Mesenchymal stem cell (in vitro differentiated cells and primary cell): Measurements from ENCODE around the gene INPP4A.
A peak's percentile ranks its signal among the peaks of the same experiment; 100 is the strongest.

Experiments
- DNase-seq: peaks from one replicate; pipeline ENCODE4 v3.0.0-alpha.2; 2013
- H2AFZ ChIP-seq: one replicate; pipeline ENCODE4 v1.6.1; 2013; ENCODE audit warnings: low read depth, mild to moderate bottlenecking, control low read depth, inconsistent platforms, low read length, moderate library complexity
- H2AK5ac ChIP-seq: 2 replicates; pipeline ENCODE4 v1.6.1; 2013; ENCODE audit warnings: low read length, moderate library complexity, mild to moderate bottlenecking, inconsistent platforms; ENCODE audit not compliant: severe bottlenecking
- H2BK120ac ChIP-seq: one replicate; pipeline ENCODE4 v1.6.1; 2013; ENCODE audit warnings: low read depth, mild to moderate bottlenecking, inconsistent platforms, low read length, moderate library complexity
- H2BK12ac ChIP-seq, 2 experiments: one replicate each; pipeline ENCODE4 v1.6.1; 2013; ENCODE audit warnings: inconsistent platforms in 2 of 2, low read length in 2 of 2, mild to moderate bottlenecking in 2 of 2, moderate library complexity in 2 of 2, control low read depth in 1 of 2
- H2BK15ac ChIP-seq: one replicate; pipeline ENCODE4 v1.6.1; 2013; ENCODE audit warnings: mild to moderate bottlenecking, low read depth, inconsistent platforms; ENCODE audit not compliant: poor library complexity, severe bottlenecking
- H2BK5ac ChIP-seq: 2 replicates; pipeline ENCODE4 v1.6.1; 2013; ENCODE audit warnings: low read depth, mild to moderate bottlenecking, low read length, control low read depth, inconsistent platforms; ENCODE audit not compliant: poor library complexity, severe bottlenecking
- H3K14ac ChIP-seq, 2 experiments: one replicate each; pipeline ENCODE4 v1.6.1; 2013; ENCODE audit warnings: inconsistent platforms in 2 of 2, low read length in 2 of 2, control low read depth in 1 of 2, mild to moderate bottlenecking in 1 of 2, moderate library complexity in 1 of 2
- H3K18ac ChIP-seq, 2 experiments: one replicate each; pipeline ENCODE4 v1.6.1; 2013; ENCODE audit warnings: inconsistent platforms in 2 of 2, low read length in 2 of 2, control low read depth in 1 of 2, low read depth in 1 of 2, mild to moderate bottlenecking in 1 of 2
- H3K23ac ChIP-seq, 2 experiments: one replicate each; pipeline ENCODE4 v1.6.1; 2013; ENCODE audit warnings: inconsistent platforms in 2 of 2, low read length in 2 of 2, mild to moderate bottlenecking in 2 of 2, moderate library complexity in 2 of 2, control low read depth in 1 of 2
- H3K27ac ChIP-seq: 2 replicates; pipeline ENCODE4 v1.5.1; 2013; ENCODE audit warnings: mild to moderate bottlenecking, moderate library complexity, low read length, control low read depth, inconsistent platforms; ENCODE audit not compliant: poor library complexity, severe bottlenecking
- H3K27me3 ChIP-seq, 2 experiments: 2 replicates each; pipeline versions ENCODE4 v1.6.1 to v1.7.0; 2013; ENCODE audit warnings: low read length in 2 of 2, mild to moderate bottlenecking in 2 of 2, moderate library complexity in 2 of 2, control low read depth in 1 of 2, inconsistent platforms in 1 of 2; ENCODE audit not compliant: control insufficient read depth in 1 of 2, insufficient read depth in 1 of 2
- H3K36me3 ChIP-seq, 2 experiments: 2 replicates each; pipeline versions ENCODE4 v1.6.1 to v1.7.0; 2013; ENCODE audit warnings: low read length in 2 of 2, control low read depth in 1 of 2, inconsistent platforms in 1 of 2, low read depth in 1 of 2, mild to moderate bottlenecking in 1 of 2; ENCODE audit not compliant: insufficient read depth in 2 of 2, control insufficient read depth in 1 of 2
- H3K4ac ChIP-seq, 2 experiments: one replicate each; pipeline ENCODE4 v1.6.1; 2013; ENCODE audit warnings: inconsistent platforms in 2 of 2, low read length in 2 of 2, mild to moderate bottlenecking in 2 of 2, moderate library complexity in 2 of 2, control low read depth in 1 of 2, low read depth in 1 of 2
- H3K4me1 ChIP-seq: 2 replicates; pipeline ENCODE4 v1.6.1; 2013; ENCODE audit warnings: low read depth, low read length, control low read depth; ENCODE audit not compliant: control insufficient read depth, insufficient read depth
- H3K4me2 ChIP-seq: 2 replicates; pipeline ENCODE4 v1.6.1; 2013; ENCODE audit warnings: low read length, mild to moderate bottlenecking, inconsistent platforms; ENCODE audit not compliant: poor library complexity, severe bottlenecking
- H3K4me3 ChIP-seq, 2 experiments: 2 replicates each; pipeline versions ENCODE4 v1.5.1 to v1.7.0; 2013; ENCODE audit warnings: low read length in 2 of 2, mild to moderate bottlenecking in 2 of 2, control low read depth in 1 of 2, low read depth in 1 of 2; ENCODE audit not compliant: insufficient read depth in 1 of 2
- H3K79me1 ChIP-seq: replicated peaks from 2 replicates; pipeline ENCODE4 v1.6.1; 2013; ENCODE audit warnings: mild to moderate bottlenecking, control low read depth, low read length, inconsistent platforms; ENCODE audit not compliant: poor library complexity, severe bottlenecking
- H3K9ac ChIP-seq: 2 replicates; pipeline ENCODE4 v1.7.0; 2013; ENCODE audit warnings: mild to moderate bottlenecking, low read length, moderate library complexity
- H3K9me3 ChIP-seq: 2 replicates; pipeline ENCODE4 v1.7.0; 2013; ENCODE audit warnings: mild to moderate bottlenecking, low read length; ENCODE audit not compliant: control insufficient read depth
- H4K8ac ChIP-seq: one replicate; pipeline ENCODE4 v1.6.1; 2013; ENCODE audit warnings: inconsistent platforms, mild to moderate bottlenecking, low read length, moderate library complexity
- H4K91ac ChIP-seq: one replicate; pipeline ENCODE4 v1.6.1; 2013; ENCODE audit warnings: mild to moderate bottlenecking, low read length, inconsistent platforms
- WGBS: methylation state at CpG from one replicate; pipeline ENCODE4 v1.1.7; 2013; ENCODE audit warnings: mixed read lengths; 5-methylcytosine and 5-hydroxymethylcytosine counted together

INPP4A gene

GRCh38 chr2:98606431-98606830 lies 161.8 kb downstream of the INPP4A start:
- WGBS: 93% methylated on average over 7 of the region's 7 CpGs
- no peak overlapping the region for H2BK5ac ChIP-seq

GRCh38 chr2:98607104-98607503 lies 162.4 kb downstream of the INPP4A start:
- H3K4ac ChIP-seq: no peak overlapping the region
- H2BK12ac ChIP-seq: no peak overlapping the region
- peak overlapping the region; percentile 100 for H3K9ac ChIP-seq
- H2BK120ac ChIP-seq: no peak overlapping the region
- H3K18ac ChIP-seq: no peak overlapping the region
- H2BK5ac ChIP-seq: no peak overlapping the region
- no peak overlapping the region for H2AFZ ChIP-seq
- no peak overlapping the region for H3K23ac ChIP-seq
- H4K8ac ChIP-seq: no peak overlapping the region
- H3K9me3 ChIP-seq: no peaks in the 10 kb centered on the region
- H3K14ac ChIP-seq: no peak overlapping the region
- H3K4me1 ChIP-seq: peaks cover 16% of the 10 kb centered on the region
- H3K27me3 ChIP-seq: no peaks in the 10 kb centered on the region
- DNase-seq: no peak
- peak overlapping the region in 1 of 2 experiments; percentile 82 for H3K4me3 ChIP-seq
- no peak overlapping the region for H3K27ac ChIP-seq
- H2BK15ac ChIP-seq: no peak overlapping the region
- peaks cover 5 to 38% of the 10 kb centered on the region in 2 experiments for H3K36me3 ChIP-seq
- H3K79me1 ChIP-seq: peaks cover 30% of the 10 kb centered on the region
- H3K4me2 ChIP-seq: peak overlapping the region; percentile 70
- H4K91ac ChIP-seq: no peak overlapping the region
- no peak overlapping the region for H2AK5ac ChIP-seq
- WGBS: 83% methylated on average over 4 of the region's 6 CpGs

More at GRCh38 chr2:98606431-98606830, 161.8 kb downstream of the INPP4A start:
- no peak overlapping the region for H3K4me2 ChIP-seq
- no peak for DNase-seq
- no peaks in the 10 kb centered on the region for H3K9me3 ChIP-seq
- H2AFZ ChIP-seq: no peak overlapping the region
- H3K23ac ChIP-seq: peak overlapping the region in 1 of 2 experiments; percentile 56
- no peak overlapping the region for H4K8ac ChIP-seq
- no peak overlapping the region for H3K14ac ChIP-seq
- H3K36me3 ChIP-seq: peaks cover 7 to 39% of the 10 kb centered on the region in 2 experiments
- no peak overlapping the region for H2BK120ac ChIP-seq
- no peak overlapping the region for H2BK12ac ChIP-seq
- H3K27me3 ChIP-seq: no peaks in the 10 kb centered on the region
- peaks cover 29% of the 10 kb centered on the region for H3K79me1 ChIP-seq
- no peak overlapping the region for H2AK5ac ChIP-seq
- peak overlapping the region; percentile 20 to 82 for H3K4me3 ChIP-seq
- no peak overlapping the region for H3K4ac ChIP-seq
- no peak overlapping the region for H4K91ac ChIP-seq
- H2BK15ac ChIP-seq: no peak overlapping the region
- H3K18ac ChIP-seq: no peak overlapping the region
- H3K27ac ChIP-seq: no peak overlapping the region
- peaks cover 16% of the 10 kb centered on the region for H3K4me1 ChIP-seq
- peak overlapping the region; percentile 100 for H3K9ac ChIP-seq

GRCh38 chr2:98607741-98608115 lies 163.1 kb downstream of the INPP4A start:
- H3K36me3 ChIP-seq: peaks cover 3 to 37% of the 10 kb centered on the region in 2 experiments
- no peak overlapping the region for H2BK15ac ChIP-seq
- no peaks in the 10 kb centered on the region for H3K27me3 ChIP-seq
- H4K91ac ChIP-seq: no peak overlapping the region
- peak overlapping the region in 1 of 2 experiments; percentile 27 for H3K14ac ChIP-seq
- H2BK120ac ChIP-seq: no peak overlapping the region
- H3K27ac ChIP-seq: no peak overlapping the region
- H3K79me1 ChIP-seq: peaks cover 30% of the 10 kb centered on the region
- peak overlapping the region; percentile 46 for H2BK5ac ChIP-seq
- H3K9me3 ChIP-seq: no peaks in the 10 kb centered on the region
- H3K9ac ChIP-seq: peak overlapping the region; percentile 100
- H2AFZ ChIP-seq: no peak overlapping the region
- peak overlapping the region; percentile 93 to 100 for H3K4ac ChIP-seq
- H3K4me3 ChIP-seq: peak overlapping the region; percentile 82 to 98
- peak overlapping the region; percentile 70 for H3K4me2 ChIP-seq
- peak; percentile 35 for DNase-seq
- H3K4me1 ChIP-seq: peaks cover 16% of the 10 kb centered on the region
- H3K18ac ChIP-seq: peak overlapping the region; percentile 99 to 100
- H2AK5ac ChIP-seq: no peak overlapping the region
- H3K23ac ChIP-seq: no peak overlapping the region
- H4K8ac ChIP-seq: peak overlapping the region; percentile 100
- 14% methylated on average over 7 of the region's 7 CpGs for WGBS
- peak overlapping the region in 1 of 2 experiments; percentile 67 for H2BK12ac ChIP-seq

GRCh38 chr2:98608116-98608961 lies 163.7 kb downstream of the INPP4A start, which contains the start of the genes COA5 and UNC50:
Gene COA5 (minus strand): TSS chr2:98608512. CDS start chr2:98608405, 107 bp downstream.
Gene UNC50 (plus strand): TSS chr2:98608589. CDS start chr2:98609760, 1,171 bp downstream.
- peak within 1 kb of the TSS; percentile 85 for H2BK120ac ChIP-seq
- H3K4me1 ChIP-seq: peaks cover 16% of the 10 kb centered on the region
- peak; percentile 95 for DNase-seq
- H3K79me1 ChIP-seq: peaks cover 32% of the 10 kb centered on the region
- peak within 1 kb of the TSS; percentile 42 to 67 for H2BK12ac ChIP-seq
- peak within 1 kb of the TSS; percentile 100 for H4K8ac ChIP-seq
- H3K23ac ChIP-seq: peak within 1 kb of the TSS; percentile 37 to 100
- peak within 1 kb of the TSS; percentile 93 to 100 for H3K4ac ChIP-seq
- H3K9me3 ChIP-seq: no peaks in the 10 kb centered on the region
- peak within 1 kb of the TSS; percentile 11 to 99 for H3K14ac ChIP-seq
- peak within 1 kb of the TSS; percentile 98 for H4K91ac ChIP-seq
- no peaks in the 10 kb centered on the region for H3K27me3 ChIP-seq
- peak within 1 kb of the TSS; percentile 95 for H2BK5ac ChIP-seq
- H3K18ac ChIP-seq: peak within 1 kb of the TSS; percentile 99 to 100
- H3K36me3 ChIP-seq: peaks cover 4 to 38% of the 10 kb centered on the region in 2 experiments
- H2AK5ac ChIP-seq: peak within 1 kb of the TSS; percentile 41
- under 1% methylated on average over 64 of the region's 93 CpGs for WGBS
- H3K4me2 ChIP-seq: peak within 1 kb of the TSS; percentile 73
- H3K4me3 ChIP-seq: peak within 1 kb of the TSS; percentile 82 to 98
- peak within 1 kb of the TSS; percentile 81 for H3K27ac ChIP-seq
- peak within 1 kb of the TSS; percentile 98 for H2BK15ac ChIP-seq
- H2AFZ ChIP-seq: peak within 1 kb of the TSS; percentile 99
- H3K9ac ChIP-seq: peak within 1 kb of the TSS; percentile 100
